Activated gamma-delta T cell treated with anti-CD3 and anti-CD28 coated beads, Interleukin-2, amount 50 U/mL, for 16 hours (primary cell): Measurements from ENCODE around the gene GCAT.

Source experiments
- DNase-seq: peaks from one replicate; pipeline ENCODE4 v3.0.0-alpha.2; 2020; ENCODE audit warnings: low read depth

GCAT gene

GRCh38 chr22:37843741-37844089, 36.0 kb downstream of the GCAT start:
- DNase-seq = peak; percentile 26

- DNase-seq = no peak
Observed at GRCh38 chr22:37844904-37845329, 37.2 kb downstream of the GCAT start.

GRCh38 chr22:37846433-37846832, 38.7 kb downstream of the GCAT start:
- DNase-seq = no peak

GRCh38 chr22:37848587-37849088, 40.9 kb downstream of the GCAT start:
- no peak for DNase-seq

- peak; percentile 81 for DNase-seq
Observed at GRCh38 chr22:37849089-37849751, 41.5 kb downstream of the GCAT start, which contains the start of gene EIF3L. Gene EIF3L (plus strand): TSS chr22:37849419. CDS start chr22:37849450, 31 bp downstream.

- no peak for DNase-seq
Observed at GRCh38 chr22:37850801-37851200, 43.1 kb downstream of the GCAT start.

- no peak for DNase-seq
Observed at GRCh38 chr22:37852418-37852817, 44.7 kb downstream of the GCAT start.

GRCh38 chr22:37854946-37855345, 47.2 kb downstream of the GCAT start:
- no peak for DNase-seq

- DNase-seq = no peak
Observed at GRCh38 chr22:37855462-37855861, 47.7 kb downstream of the GCAT start.

GRCh38 chr22:37860796-37861421, 53.2 kb downstream of the GCAT start:
- no peak for DNase-seq

- no peak for DNase-seq
Observed at GRCh38 chr22:37862570-37863325, 55.0 kb downstream of the GCAT start.

GRCh38 chr22:37865510-37865909, 57.8 kb downstream of the GCAT start:
- DNase-seq = no peak
